ENCODE results near the gene CS. TPM values are rescaled to one million over a fixed set of nuclear protein-coding genes. Genes with fewer than 3 reads are reported as not detected.

Gene CS
- polyA plus RNA-seq, 3 donors = 55.7 to 156 (median 86.1) TPM

GRCh38 chr12:56307221-56307965 is 7.3 kb upstream of the CS start:
- TF ChIP-seq CTCF (IDR thresholded peaks at IDR 0.05) = no peak
- no peak overlapping the region for H3K27ac Mint-ChIP-seq
- Histone ChIP-seq H3K36me3 (replicated peaks in 1 of 2; ENCODE audit: control insufficient read depth in 1 of 2, insufficient read depth in 2 of 2, low read length in 2 of 2) (peaks cover 39 to 64% of the 10 kb centered on the region in 2 donors), H3K27ac (ENCODE audit: low read depth in 1 of 2, low read length in 2 of 2) (no peak overlapping the region), H4K20me1 (ENCODE audit: insufficient read depth, low read length) (no peaks in the 10 kb centered on the region), H3K4me2 (replicated peaks; ENCODE audit: extremely low read depth, low read length, poor library complexity, severe bottlenecking) (no peak overlapping the region), H2AFZ (ENCODE audit: insufficient read depth, low read depth, low read length, poor library complexity, severe bottlenecking) (no peak overlapping the region), H3K79me2 (ENCODE audit: insufficient read depth, low read length) (no peaks in the 10 kb centered on the region), H3K4me1 (ENCODE audit: control insufficient read depth in 1 of 2, insufficient read depth in 2 of 2, low read length in 2 of 2) (no peaks in the 10 kb centered on the region), H3K4me3 (replicated peaks in 1 of 3; ENCODE audit: low read depth in 2 of 3, low read length in 3 of 3) (no peak overlapping the region), H3K9me3 (replicated peaks in 1 of 2; ENCODE audit: control insufficient read depth in 1 of 2, insufficient read depth in 1 of 2, low read length in 2 of 2) (no peaks in the 10 kb centered on the region), H3K27me3 (ENCODE audit: control insufficient read depth in 2 of 2, insufficient read depth in 2 of 2, low read length in 2 of 2) (no peaks in the 10 kb centered on the region), H3K9ac (ENCODE audit: insufficient read depth, low read length, poor library complexity, severe bottlenecking) (no peak overlapping the region)
- no peak overlapping the region for H3K4me3 Mint-ChIP-seq
- H3K4me1 Mint-ChIP-seq = peaks cover 2% of the 10 kb centered on the region
- 100% methylated on average over 3 of the region's 7 CpGs for WGBS (ENCODE audit: insufficient coverage)
- intact Hi-C loops (cut with micrococcal nuclease) = no loop called here
- DNase-seq = no peak
- no peaks in the 10 kb centered on the region for H3K9me3 Mint-ChIP-seq
- H3K36me3 Mint-ChIP-seq = peaks cover 34 to 56% of the 10 kb centered on the region in 2 donors
- H3K27me3 Mint-ChIP-seq (ENCODE audit: low read depth in 3 of 3) = no peaks in the 10 kb centered on the region

GRCh38 chr12:56304872-56305590 is 4.9 kb upstream of the CS start:
- Histone ChIP-seq H3K9me3 (replicated peaks in 1 of 2; ENCODE audit: control insufficient read depth in 1 of 2, insufficient read depth in 1 of 2, low read length in 2 of 2) (no peaks in the 10 kb centered on the region), H3K4me2 (replicated peaks; ENCODE audit: extremely low read depth, low read length, poor library complexity, severe bottlenecking) (no peak overlapping the region), H4K20me1 (ENCODE audit: insufficient read depth, low read length) (no peaks in the 10 kb centered on the region), H3K4me1 (ENCODE audit: control insufficient read depth in 1 of 2, insufficient read depth in 2 of 2, low read length in 2 of 2) (peaks cover 9 to 10% of the 10 kb centered on the region in 2 donors), H2AFZ (ENCODE audit: insufficient read depth, low read depth, low read length, poor library complexity, severe bottlenecking) (no peak overlapping the region), H3K27ac (ENCODE audit: low read depth in 1 of 2, low read length in 2 of 2) (no peak overlapping the region), H3K9ac (ENCODE audit: insufficient read depth, low read length, poor library complexity, severe bottlenecking) (no peak overlapping the region), H3K79me2 (ENCODE audit: insufficient read depth, low read length) (peaks cover 12% of the 10 kb centered on the region), H3K4me3 (replicated peaks in 1 of 3; ENCODE audit: low read depth in 2 of 3, low read length in 3 of 3) (no peak overlapping the region), H3K27me3 (ENCODE audit: control insufficient read depth in 2 of 2, insufficient read depth in 2 of 2, low read length in 2 of 2) (no peaks in the 10 kb centered on the region), H3K36me3 (replicated peaks in 1 of 2; ENCODE audit: control insufficient read depth in 1 of 2, insufficient read depth in 2 of 2, low read length in 2 of 2) (peaks cover 30 to 49% of the 10 kb centered on the region in 2 donors)
- Mint-ChIP-seq H3K4me3 (no peak overlapping the region), H3K27me3 (ENCODE audit: low read depth in 3 of 3) (no peaks in the 10 kb centered on the region), H3K4me1 (peaks cover 14% of the 10 kb centered on the region), H3K27ac (peak overlapping the region in 1 of 7 donors; percentile 22), H3K9me3 (no peaks in the 10 kb centered on the region), H3K36me3 (peaks cover 21 to 36% of the 10 kb centered on the region in 2 donors)
- no peak for TF ChIP-seq CTCF (IDR thresholded peaks at IDR 0.05)
- no peak for DNase-seq
- 79% methylated on average over 2 of the region's 8 CpGs for WGBS (ENCODE audit: insufficient coverage)
- intact Hi-C loops (cut with micrococcal nuclease) = no loop called here

Measured in CD14-positive monocyte (primary cell).